ACC112 (cell line): ENCODE data around the gene CCNC.

ENCODE experiments used
- H2AFZ ChIP-seq: fragments of 200-600 bp; sonication (generic); one replicate; pipeline ENCODE4 v1.6.0; 2017; ENCODE audit warnings: antibody characterized with exemption, low read length; ENCODE audit not compliant: unreplicated experiment
- H3K27ac ChIP-seq: fragments of 200-600 bp; sonication (generic); 2 replicates; pipeline ENCODE4 v1.5.1; 2014; ENCODE audit warnings: low read depth, mild to moderate bottlenecking, antibody characterized with exemption, low read length, moderate library complexity
- H3K27me3 ChIP-seq: fragments of 200-600 bp; sonication (generic); 2 replicates; pipeline ENCODE4 v1.6.1; 2014; ENCODE audit warnings: mild to moderate bottlenecking, antibody characterized with exemption, low read length, moderate library complexity, mixed read lengths; ENCODE audit not compliant: insufficient read depth
- H3K36me3 ChIP-seq: fragments of 200-600 bp; sonication (generic); 2 replicates; pipeline ENCODE4 v1.6.1; 2016; ENCODE audit warnings: mild to moderate bottlenecking, antibody characterized with exemption, low read length, moderate library complexity, mixed read lengths; ENCODE audit not compliant: insufficient read depth
- H3K4me1 ChIP-seq: fragments of 200-600 bp; sonication (generic); one replicate; pipeline ENCODE4 v1.6.1; 2016; ENCODE audit warnings: low read length, mixed read lengths; ENCODE audit not compliant: insufficient read depth, unreplicated experiment, control insufficient read depth
- H3K4me3 ChIP-seq: fragments of 200-600 bp; sonication (generic); 2 replicates; pipeline ENCODE4 v1.5.1; 2014; ENCODE audit warnings: mild to moderate bottlenecking, low read depth, low read length
- H3K79me2 ChIP-seq: fragments of 200-600 bp; sonication (generic); one replicate; pipeline ENCODE4 v1.6.0; 2016; ENCODE audit warnings: low read length; ENCODE audit not compliant: control insufficient read depth, unreplicated experiment, insufficient read depth

CCNC gene, protein sequence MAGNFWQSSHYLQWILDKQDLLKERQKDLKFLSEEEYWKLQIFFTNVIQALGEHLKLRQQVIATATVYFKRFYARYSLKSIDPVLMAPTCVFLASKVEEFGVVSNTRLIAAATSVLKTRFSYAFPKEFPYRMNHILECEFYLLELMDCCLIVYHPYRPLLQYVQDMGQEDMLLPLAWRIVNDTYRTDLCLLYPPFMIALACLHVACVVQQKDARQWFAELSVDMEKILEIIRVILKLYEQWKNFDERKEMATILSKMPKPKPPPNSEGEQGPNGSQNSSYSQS

GRCh38 chr6:99568103-99568933 lies at the start of gene CCNC:
CCNC (minus strand) TSS chr6:99568660; CDS start chr6:99568527, 133 bp downstream.
- no peaks in the 10 kb centered on the region for H3K27me3 ChIP-seq
- H3K27ac ChIP-seq: peak within 1 kb of the TSS; percentile 20; the same call in 1 of the 2 replicates
- H2AFZ ChIP-seq: peak within 1 kb of the TSS; percentile 87
- H3K36me3 ChIP-seq: no peaks in the 10 kb centered on the region
- peak within 1 kb of the TSS; percentile 92 for H3K4me3 ChIP-seq
- H3K4me1 ChIP-seq: peaks cover 9% of the 10 kb centered on the region
- peaks cover 45% of the 10 kb centered on the region for H3K79me2 ChIP-seq

DNA sequence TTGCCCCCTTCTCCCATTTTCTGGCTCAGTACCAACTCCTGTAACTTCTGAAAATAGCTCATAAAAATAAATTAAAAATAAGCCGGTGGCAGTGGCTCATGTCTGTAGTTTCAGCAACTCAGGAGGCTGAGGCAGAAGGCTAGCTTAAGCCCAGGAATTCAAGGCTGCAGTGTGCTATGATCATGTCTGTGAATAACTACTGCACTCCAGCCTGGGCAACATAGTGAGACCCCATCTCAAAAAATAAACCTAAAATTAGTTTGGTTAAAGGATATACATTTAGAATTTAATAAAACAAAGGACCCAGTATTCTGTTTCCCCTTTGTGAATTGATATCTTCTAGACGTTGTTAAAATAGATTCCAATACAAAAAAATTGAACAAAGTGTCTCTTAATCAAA lies 48.7 kb upstream of the CCNC start:
- Histone ChIP-seq H3K79me2 (no peaks in the 10 kb centered on the region), H3K4me3 (no peak overlapping the region), H2AFZ (no peak overlapping the region), H3K27me3 (peaks cover 100% of the 10 kb centered on the region), H3K27ac (no peak overlapping the region), H3K36me3 (no peaks in the 10 kb centered on the region), H3K4me1 (no peaks in the 10 kb centered on the region)

DNA sequence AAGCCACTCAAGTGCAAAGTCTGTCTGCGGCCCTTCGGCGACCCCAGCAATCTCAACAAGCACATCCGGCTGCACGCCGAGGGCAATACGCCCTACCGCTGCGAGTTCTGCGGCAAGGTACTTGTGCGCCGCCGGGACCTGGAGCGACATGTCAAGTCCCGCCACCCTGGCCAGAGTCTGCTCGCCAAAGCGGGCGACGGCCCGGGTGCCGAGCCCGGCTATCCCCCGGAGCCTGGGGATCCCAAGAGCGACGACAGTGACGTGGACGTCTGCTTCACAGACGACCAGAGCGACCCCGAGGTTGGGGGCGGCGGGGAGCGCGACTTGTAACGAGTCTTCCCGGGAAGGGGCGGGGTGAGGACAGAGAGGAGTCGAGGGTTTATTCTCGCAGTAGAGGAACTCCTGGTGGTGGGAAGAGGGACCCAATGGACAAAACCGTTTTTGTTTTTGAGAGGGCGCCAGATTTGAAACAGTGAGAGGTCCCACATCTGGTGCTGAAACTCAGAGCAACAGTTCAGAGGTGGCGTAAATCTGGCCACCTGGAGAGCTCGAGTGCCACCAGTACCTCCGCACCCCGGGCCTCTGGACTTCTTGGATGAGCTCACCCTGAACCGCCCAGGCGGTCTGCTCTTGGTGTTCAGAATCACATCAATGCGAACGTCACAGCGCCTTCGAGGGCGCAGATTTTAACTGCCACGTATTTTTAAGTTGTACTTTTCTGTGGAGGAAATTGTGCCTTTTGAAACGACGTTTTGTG lies 46.1 kb upstream of the CCNC start:
- Histone ChIP-seq H3K79me2 (no peaks in the 10 kb centered on the region), H3K36me3 (no peaks in the 10 kb centered on the region), H3K27ac (no peak overlapping the region), H3K4me1 (no peaks in the 10 kb centered on the region), H3K27me3 (peaks cover 100% of the 10 kb centered on the region), H3K4me3 (0 out of 2 replicates have a peak overlapping the region, but pooled peaks have one; percentile 51), H2AFZ (no peak overlapping the region)

GRCh38 chr6:99613705-99614429 lies 45.4 kb upstream of the CCNC start:
- Histone ChIP-seq H3K27ac (no peak overlapping the region), H2AFZ (peak overlapping the region; percentile 77), H3K27me3 (peaks cover 100% of the 10 kb centered on the region)

GRCh38 chr6:99613409-99613704 lies 44.9 kb upstream of the CCNC start:
- Histone ChIP-seq H3K27me3 (peaks cover 100% of the 10 kb centered on the region), H3K4me3 (peak overlapping the region; percentile 51; the same call in 1 of the 2 replicates), H3K27ac (no peak overlapping the region)

More at GRCh38 chr6:99613705-99614429, 45.4 kb upstream of the CCNC start:
- no peaks in the 10 kb centered on the region for H3K36me3 ChIP-seq
- no peaks in the 10 kb centered on the region for H3K4me1 ChIP-seq
- no peaks in the 10 kb centered on the region for H3K79me2 ChIP-seq
- peak overlapping the region; percentile 51 for H3K4me3 ChIP-seq

DNA sequence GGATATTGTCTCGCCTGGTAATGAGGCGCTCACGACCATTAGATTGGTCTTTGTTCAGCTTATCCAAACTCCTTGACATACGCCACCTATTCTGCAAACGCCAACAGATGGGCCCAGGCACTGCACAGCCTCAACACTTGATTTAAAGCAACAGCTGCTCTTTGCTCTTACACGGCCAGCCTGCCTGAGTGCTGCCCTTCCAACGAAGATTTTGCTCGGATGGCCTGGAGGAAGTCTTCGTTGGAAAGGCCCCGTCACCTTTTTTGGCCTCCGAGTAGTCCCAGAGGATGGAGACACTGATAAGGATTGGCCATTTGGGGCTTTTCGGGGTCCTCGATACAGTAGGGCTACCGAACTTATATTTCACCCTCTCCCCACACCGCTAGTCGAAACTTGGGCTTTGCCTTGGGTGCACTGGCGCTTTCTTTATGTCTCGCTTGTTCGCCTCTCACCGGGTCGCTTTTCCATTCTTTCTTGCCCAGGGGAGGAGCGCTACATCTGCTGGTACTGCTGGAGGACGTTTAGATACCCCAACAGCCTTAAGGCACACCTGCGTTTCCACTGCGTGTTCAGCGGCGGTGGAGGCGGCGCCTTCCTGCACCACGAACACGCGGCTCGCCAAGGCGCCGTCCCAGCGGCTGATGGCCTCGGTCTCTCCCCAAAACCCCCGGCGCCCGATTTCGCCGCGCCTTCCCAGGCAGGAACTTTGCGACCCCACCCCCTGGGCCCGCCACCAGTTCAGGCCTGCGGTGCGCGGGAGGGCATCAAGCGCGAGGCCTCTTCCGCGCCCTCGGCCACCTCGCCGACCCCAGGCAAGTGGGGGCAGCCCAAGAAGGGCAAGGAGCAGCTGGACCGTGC lies 44.3 kb upstream of the CCNC start:
- Histone ChIP-seq H2AFZ (no peak overlapping the region), H3K4me1 (no peaks in the 10 kb centered on the region), H3K4me3 (peak overlapping the region; percentile 51; the same call in 1 of the 2 replicates), H3K27ac (no peak overlapping the region), H3K36me3 (no peaks in the 10 kb centered on the region), H3K27me3 (peaks cover 100% of the 10 kb centered on the region), H3K79me2 (no peaks in the 10 kb centered on the region)

More at GRCh38 chr6:99613409-99613704, 44.9 kb upstream of the CCNC start:
- no peaks in the 10 kb centered on the region for H3K4me1 ChIP-seq
- H2AFZ ChIP-seq: peak overlapping the region; percentile 77
- H3K79me2 ChIP-seq: no peaks in the 10 kb centered on the region
- H3K36me3 ChIP-seq: no peaks in the 10 kb centered on the region

GRCh38 chr6:99611148-99611547 lies 42.7 kb upstream of the CCNC start:
- Histone ChIP-seq H3K27ac (no peak overlapping the region), H3K27me3 (peaks cover 100% of the 10 kb centered on the region)

GRCh38 chr6:99609905-99610489 lies 41.5 kb upstream of the CCNC start:
- Histone ChIP-seq H3K79me2 (no peaks in the 10 kb centered on the region), H3K4me3 (no peak overlapping the region), H3K4me1 (no peaks in the 10 kb centered on the region), H2AFZ (no peak overlapping the region), H3K27me3 (peaks cover 100% of the 10 kb centered on the region), H3K36me3 (no peaks in the 10 kb centered on the region), H3K27ac (no peak overlapping the region)

More at GRCh38 chr6:99611148-99611547, 42.7 kb upstream of the CCNC start:
- Histone ChIP-seq H3K36me3 (no peaks in the 10 kb centered on the region), H2AFZ (no peak overlapping the region), H3K4me3 (no peak overlapping the region), H3K4me1 (no peaks in the 10 kb centered on the region), H3K79me2 (no peaks in the 10 kb centered on the region)

- Histone ChIP-seq H3K27me3 (peaks cover 100% of the 10 kb centered on the region), H3K4me1 (no peaks in the 10 kb centered on the region), H3K27ac (no peak overlapping the region), H3K36me3 (no peaks in the 10 kb centered on the region), H3K79me2 (no peaks in the 10 kb centered on the region), H2AFZ (no peak overlapping the region), H3K4me3 (no peak overlapping the region)
Observed at GRCh38 chr6:99608886-99609482, 40.5 kb upstream of the CCNC start.
